Measurements from ENCODE around the gene HSPBP1. TPM values are rescaled to one million over a fixed set of nuclear protein-coding genes. Genes with fewer than 3 reads are reported as not detected.

The HSPBP1 gene
- total RNA-seq, 2 donors from 2014 or later = 29.0 to 82.3 TPM

DNA sequence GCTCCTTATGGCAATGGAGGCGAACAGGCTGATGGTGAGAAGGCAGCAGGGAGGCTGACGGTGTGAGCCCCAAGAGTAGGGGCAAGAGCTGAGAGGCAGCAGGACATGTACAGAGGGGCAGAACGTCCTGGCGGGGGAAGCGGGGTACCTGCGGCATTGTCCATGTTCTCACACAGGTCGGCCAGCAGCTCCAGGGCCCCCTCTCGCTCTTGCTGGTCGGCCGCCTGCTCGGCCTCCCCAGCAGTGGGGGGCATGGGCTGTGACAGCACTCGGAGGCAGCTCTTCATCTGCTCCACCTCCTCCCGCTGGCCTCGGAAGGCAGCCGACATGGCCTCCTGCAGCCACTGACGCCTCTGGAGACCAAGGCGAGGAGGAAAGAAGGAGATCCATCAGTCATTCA is 2.4 kb downstream of the HSPBP1 start:
- intact Hi-C loops (cut with DNase I) = no loop called here
- Histone ChIP-seq H3K27ac (no peak overlapping the region), H3K27me3 (no peaks in the 10 kb centered on the region), H3K4me3 (no peak overlapping the region), H3K9ac (ENCODE audit: low read depth in 2 of 2, low read length in 2 of 2) (no peak overlapping the region), H3K36me3 (no peaks in the 10 kb centered on the region), H3K4me1 (peaks cover 4% of the 10 kb centered on the region), H3K9me3 (no peaks in the 10 kb centered on the region)
- TF ChIP-seq CTCF (IDR thresholded peaks at IDR 0.05) = no peak
- DNase-seq = no peak

DNA sequence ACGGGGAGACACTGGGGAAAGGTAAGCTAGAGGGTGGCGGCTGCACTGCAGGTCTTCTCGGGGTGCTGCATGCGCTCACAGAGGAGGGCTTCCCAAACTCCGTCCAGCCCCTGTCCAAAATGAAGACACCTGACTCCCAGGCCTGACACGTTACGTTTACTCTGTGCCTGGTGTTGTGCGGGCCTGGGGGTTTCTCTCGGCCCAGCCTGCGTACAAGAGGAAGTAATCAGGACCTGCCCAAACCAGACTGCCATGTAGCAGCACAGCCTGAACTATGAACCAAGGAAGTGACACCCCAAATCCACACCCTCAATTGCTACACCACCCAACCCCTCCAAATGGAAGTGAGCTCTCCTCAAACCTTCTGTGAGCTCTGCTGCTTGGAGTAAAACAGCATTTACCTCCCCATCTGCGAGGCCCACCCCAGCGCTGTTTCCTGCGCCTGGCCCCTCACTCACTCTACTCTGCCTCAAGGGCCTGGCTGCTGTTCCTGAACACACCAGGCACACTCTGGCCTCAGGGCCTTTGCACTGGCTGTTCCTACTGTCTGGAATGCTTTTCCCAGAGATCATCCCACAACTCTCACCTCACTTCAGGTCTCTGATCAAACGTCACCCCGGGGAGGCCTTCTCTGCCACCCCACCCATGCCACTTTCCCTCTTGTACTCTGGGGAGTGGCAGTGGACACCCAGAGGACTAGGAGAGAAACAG is 3.0 kb downstream of the HSPBP1 start:
- Histone ChIP-seq H3K4me3 (no peak overlapping the region), H3K9me3 (no peaks in the 10 kb centered on the region), H3K9ac (ENCODE audit: low read depth in 2 of 2, low read length in 2 of 2) (peak overlapping the region in 1 of 2 donors; percentile 9), H3K27ac (peak overlapping the region; percentile 12), H3K4me1 (peaks cover 4% of the 10 kb centered on the region), H3K36me3 (no peaks in the 10 kb centered on the region), H3K27me3 (no peaks in the 10 kb centered on the region)
- no peak for DNase-seq
- no peak for TF ChIP-seq CTCF (IDR thresholded peaks at IDR 0.05)
- intact Hi-C loops (cut with DNase I) = no loop called here

- no peak for DNase-seq
- Histone ChIP-seq H3K27ac (peak overlapping the region; percentile 12), H3K9me3 (no peaks in the 10 kb centered on the region), H3K4me1 (peaks cover 4% of the 10 kb centered on the region), H3K27me3 (no peaks in the 10 kb centered on the region), H3K9ac (ENCODE audit: low read depth in 2 of 2, low read length in 2 of 2) (peak overlapping the region in 1 of 2 donors; percentile 9), H3K36me3 (no peaks in the 10 kb centered on the region), H3K4me3 (no peak overlapping the region)
- TF ChIP-seq CTCF (IDR thresholded peaks at IDR 0.05) = no peak
- intact Hi-C loops (cut with DNase I) = no loop called here
Measured at GRCh38 chr19:55275851-55276719, 3.8 kb downstream of the HSPBP1 start.

GRCh38 chr19:55273978-55274707 is 5.8 kb downstream of the HSPBP1 start:
- DNase-seq = no peak

More at GRCh38 chr19:55273978-55274707, 5.8 kb downstream of the HSPBP1 start:
- no peak for TF ChIP-seq CTCF (IDR thresholded peaks at IDR 0.05)
- H3K9me3 ChIP-seq = no peaks in the 10 kb centered on the region
- H3K27me3 ChIP-seq = no peaks in the 10 kb centered on the region
- peaks cover 2% of the 10 kb centered on the region for H3K4me1 ChIP-seq
- no peak overlapping the region for H3K4me3 ChIP-seq
- intact Hi-C loops (cut with DNase I) = no loop called here
- no peak overlapping the region for H3K9ac ChIP-seq (ENCODE audit: low read depth in 2 of 2, low read length in 2 of 2)
- no peaks in the 10 kb centered on the region for H3K36me3 ChIP-seq
- no peak overlapping the region for H3K27ac ChIP-seq
